Stromal cell of bone marrow (primary cell): ENCODE measurements around the gene PDLIM3.
"Not testable (repeated sequence)": the region's sequence is repeated elsewhere in the genome, so short reads cannot be mapped to it uniquely, and the experiment has no call there.

Experiments used
- DNase-seq: peaks from one replicate; pipeline ENCODE4 v3.0.0-alpha.2; 2012; ENCODE audit warnings: low read depth

Gene PDLIM3

GRCh38 chr4:185552254-185552653, 16.9 kb upstream of the PDLIM3 start:
- DNase-seq = no peak

GRCh38 chr4:185550933-185551332, 15.6 kb upstream of the PDLIM3 start:
- no peak for DNase-seq

GRCh38 chr4:185549095-185549639, 13.9 kb upstream of the PDLIM3 start:
- no peak for DNase-seq

GRCh38 chr4:185548587-185548986, 13.3 kb upstream of the PDLIM3 start:
- DNase-seq = no peak

GRCh38 chr4:185546335-185546734, 11.0 kb upstream of the PDLIM3 start:
- no peak for DNase-seq

- no peak for DNase-seq
Measured at GRCh38 chr4:185542626-185543315, 7.5 kb upstream of the PDLIM3 start.

GRCh38 chr4:185541251-185541727, 6.0 kb upstream of the PDLIM3 start:
- no peak for DNase-seq

- no peak for DNase-seq
Measured at GRCh38 chr4:185540487-185541120, 5.3 kb upstream of the PDLIM3 start.

GRCh38 chr4:185540040-185540439, 4.7 kb upstream of the PDLIM3 start:
- DNase-seq = no peak

GRCh38 chr4:185538806-185539205, 3.5 kb upstream of the PDLIM3 start:
- DNase-seq = no peak

- no peak for DNase-seq
Measured at GRCh38 chr4:185536411-185536709, 1.1 kb upstream of the PDLIM3 start.

- DNase-seq = no peak
Measured at GRCh38 chr4:185535612-185536410, 504 bp upstream of the PDLIM3 start.

- no peak for DNase-seq
Measured at GRCh38 chr4:185534511-185534865, 819 bp downstream of the PDLIM3 start.

- DNase-seq = no peak
Measured at GRCh38 chr4:185532795-185533324, 2.4 kb downstream of the PDLIM3 start.

- no peak for DNase-seq
Measured at GRCh38 chr4:185532293-185532692, 3.0 kb downstream of the PDLIM3 start.

- DNase-seq = not testable (repeated sequence)
Measured at GRCh38 chr4:185531654-185532053, 3.7 kb downstream of the PDLIM3 start.

GRCh38 chr4:185529413-185529812, 5.9 kb downstream of the PDLIM3 start:
- no peak for DNase-seq

GRCh38 chr4:185524888-185525863, 10.1 kb downstream of the PDLIM3 start:
- no peak for DNase-seq

GRCh38 chr4:185523862-185524261, 11.4 kb downstream of the PDLIM3 start:
- no peak for DNase-seq

GRCh38 chr4:185522451-185522850, 12.9 kb downstream of the PDLIM3 start:
- no peak for DNase-seq

- no peak for DNase-seq
Measured at GRCh38 chr4:185520119-185520518, 15.2 kb downstream of the PDLIM3 start.
